ENCODE results near the gene PET100.

The PET100 gene

DNA sequence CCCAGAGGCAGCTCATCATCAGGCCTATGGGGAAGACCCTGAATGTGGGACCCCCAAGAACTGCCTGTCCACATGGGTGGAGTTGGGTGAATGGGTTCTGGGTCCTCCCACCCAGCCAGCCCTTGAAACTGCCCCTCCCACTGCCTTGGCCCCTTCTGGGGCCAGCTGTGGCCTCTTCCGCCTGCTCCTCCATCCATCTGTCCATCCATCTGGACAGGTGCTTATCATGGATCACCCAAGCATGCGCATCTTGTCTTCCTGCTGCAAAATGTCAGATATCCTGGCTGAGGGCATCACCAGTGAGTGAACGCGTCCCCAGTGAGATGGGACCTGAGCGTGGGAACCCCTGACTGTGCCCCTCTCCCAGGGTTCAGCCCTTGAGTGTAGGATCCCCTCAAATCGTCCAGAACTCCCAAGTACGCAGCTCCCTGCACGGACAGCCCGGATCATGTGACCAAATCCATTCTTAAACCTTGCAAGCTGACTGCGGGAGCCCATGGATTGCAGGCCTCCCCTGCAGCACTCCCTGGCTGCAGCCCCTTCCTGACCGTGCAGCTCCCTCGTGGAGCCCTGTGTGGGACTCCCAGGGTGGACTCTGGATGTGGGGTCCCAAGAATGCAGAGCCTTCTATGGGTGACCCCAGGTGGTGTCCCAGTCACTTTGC lies 9.3 kb downstream of the PET100 start:
- peaks cover 12% of the 10 kb centered on the region for H3K36me3 ChIP-seq (ENCODE audit: control insufficient read depth, insufficient read depth, low read length)
- no peaks in the 10 kb centered on the region for H3K27me3 ChIP-seq (replicated peaks; ENCODE audit: control insufficient read depth, insufficient read depth, low read length)
- TF ChIP-seq, protein P1, sequence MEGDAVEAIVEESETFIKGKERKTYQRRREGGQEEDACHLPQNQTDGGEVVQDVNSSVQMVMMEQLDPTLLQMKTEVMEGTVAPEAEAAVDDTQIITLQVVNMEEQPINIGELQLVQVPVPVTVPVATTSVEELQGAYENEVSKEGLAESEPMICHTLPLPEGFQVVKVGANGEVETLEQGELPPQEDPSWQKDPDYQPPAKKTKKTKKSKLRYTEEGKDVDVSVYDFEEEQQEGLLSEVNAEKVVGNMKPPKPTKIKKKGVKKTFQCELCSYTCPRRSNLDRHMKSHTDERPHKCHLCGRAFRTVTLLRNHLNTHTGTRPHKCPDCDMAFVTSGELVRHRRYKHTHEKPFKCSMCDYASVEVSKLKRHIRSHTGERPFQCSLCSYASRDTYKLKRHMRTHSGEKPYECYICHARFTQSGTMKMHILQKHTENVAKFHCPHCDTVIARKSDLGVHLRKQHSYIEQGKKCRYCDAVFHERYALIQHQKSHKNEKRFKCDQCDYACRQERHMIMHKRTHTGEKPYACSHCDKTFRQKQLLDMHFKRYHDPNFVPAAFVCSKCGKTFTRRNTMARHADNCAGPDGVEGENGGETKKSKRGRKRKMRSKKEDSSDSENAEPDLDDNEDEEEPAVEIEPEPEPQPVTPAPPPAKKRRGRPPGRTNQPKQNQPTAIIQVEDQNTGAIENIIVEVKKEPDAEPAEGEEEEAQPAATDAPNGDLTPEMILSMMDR (IDR thresholded peaks at IDR 0.05; ENCODE audit: insufficient read depth, low read length, poor library complexity, severe bottlenecking): no peak
- no peak for DNase-seq (ENCODE audit: extremely low read depth, insufficient read length)
- H3K4me3 ChIP-seq (replicated peaks; ENCODE audit: low read depth, low read length): no peak overlapping the region

DNA sequence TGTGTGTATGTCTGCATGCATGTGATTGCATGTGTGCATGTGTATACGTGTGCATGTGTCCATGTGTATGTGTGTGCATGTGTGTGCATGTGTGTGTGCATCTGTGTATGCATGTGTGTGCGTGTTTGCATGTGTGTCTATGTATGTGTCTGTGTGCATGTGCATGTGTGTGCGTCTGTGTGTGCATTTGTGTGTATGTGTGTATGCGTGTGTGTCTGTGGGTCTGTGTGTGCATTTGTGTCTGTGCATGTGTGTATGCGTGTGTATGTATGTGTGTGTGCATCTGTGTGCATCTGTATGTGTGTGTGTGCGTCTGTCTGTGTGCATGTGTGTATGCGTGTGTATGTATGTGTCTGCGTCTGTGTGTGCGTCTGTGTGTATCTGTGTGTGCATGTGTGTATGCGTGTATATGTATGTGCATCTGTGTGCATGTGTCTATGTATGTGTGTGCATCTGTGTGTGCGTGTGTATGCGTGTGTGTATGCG lies 10.3 kb downstream of the PET100 start:
- H3K36me3 ChIP-seq (ENCODE audit: control insufficient read depth, insufficient read depth, low read length): peaks cover 14% of the 10 kb centered on the region
- TF ChIP-seq, protein P1 (IDR thresholded peaks at IDR 0.05; ENCODE audit: insufficient read depth, low read length, poor library complexity, severe bottlenecking): no peak

GRCh38 chr19:7640803-7641202 lies 11.2 kb downstream of the PET100 start:
- H3K27me3 ChIP-seq (replicated peaks; ENCODE audit: control insufficient read depth, insufficient read depth, low read length): no peaks in the 10 kb centered on the region
- TF ChIP-seq, protein P1 (IDR thresholded peaks at IDR 0.05; ENCODE audit: insufficient read depth, low read length, poor library complexity, severe bottlenecking): no peak
- DNase-seq (ENCODE audit: extremely low read depth, insufficient read length): no peak
- H3K4me3 ChIP-seq (replicated peaks; ENCODE audit: low read depth, low read length): no peak overlapping the region
- peaks cover 17% of the 10 kb centered on the region for H3K36me3 ChIP-seq (ENCODE audit: control insufficient read depth, insufficient read depth, low read length)

More for the DNA sequence above, 10.3 kb downstream of the PET100 start:
- DNase-seq (ENCODE audit: extremely low read depth, insufficient read length): no peak
- H3K4me3 ChIP-seq (replicated peaks; ENCODE audit: low read depth, low read length): no peak overlapping the region
- H3K27me3 ChIP-seq (replicated peaks; ENCODE audit: control insufficient read depth, insufficient read depth, low read length): no peaks in the 10 kb centered on the region

GRCh38 chr19:7641290-7642276 lies 12.0 kb downstream of the PET100 start:
- peaks cover 20% of the 10 kb centered on the region for H3K36me3 ChIP-seq (ENCODE audit: control insufficient read depth, insufficient read depth, low read length)
- no peaks in the 10 kb centered on the region for H3K27me3 ChIP-seq (replicated peaks; ENCODE audit: control insufficient read depth, insufficient read depth, low read length)
- no peak for DNase-seq (ENCODE audit: extremely low read depth, insufficient read length)
- no peak overlapping the region for H3K4me3 ChIP-seq (replicated peaks; ENCODE audit: low read depth, low read length)
- TF ChIP-seq, protein P1 (IDR thresholded peaks at IDR 0.05; ENCODE audit: insufficient read depth, low read length, poor library complexity, severe bottlenecking): no peak

GRCh38 chr19:7642295-7643030 lies 12.9 kb downstream of the PET100 start:
- no peak overlapping the region for H3K4me3 ChIP-seq (replicated peaks; ENCODE audit: low read depth, low read length)
- DNase-seq (ENCODE audit: extremely low read depth, insufficient read length): no peak
- no peaks in the 10 kb centered on the region for H3K27me3 ChIP-seq (replicated peaks; ENCODE audit: control insufficient read depth, insufficient read depth, low read length)
- H3K36me3 ChIP-seq (ENCODE audit: control insufficient read depth, insufficient read depth, low read length): peaks cover 22% of the 10 kb centered on the region
- TF ChIP-seq, protein P1 (IDR thresholded peaks at IDR 0.05; ENCODE audit: insufficient read depth, low read length, poor library complexity, severe bottlenecking): no peak
